ENCODE results near the gene GUK1. TPM values are rescaled to one million over a fixed set of nuclear protein-coding genes. Genes with fewer than 3 reads are reported as not detected.

Gene GUK1
- total and polyA plus RNA-seq, 2 of the 4 experiments (the other 2 are of a cell fraction): 465 to 548 TPM

DNA sequence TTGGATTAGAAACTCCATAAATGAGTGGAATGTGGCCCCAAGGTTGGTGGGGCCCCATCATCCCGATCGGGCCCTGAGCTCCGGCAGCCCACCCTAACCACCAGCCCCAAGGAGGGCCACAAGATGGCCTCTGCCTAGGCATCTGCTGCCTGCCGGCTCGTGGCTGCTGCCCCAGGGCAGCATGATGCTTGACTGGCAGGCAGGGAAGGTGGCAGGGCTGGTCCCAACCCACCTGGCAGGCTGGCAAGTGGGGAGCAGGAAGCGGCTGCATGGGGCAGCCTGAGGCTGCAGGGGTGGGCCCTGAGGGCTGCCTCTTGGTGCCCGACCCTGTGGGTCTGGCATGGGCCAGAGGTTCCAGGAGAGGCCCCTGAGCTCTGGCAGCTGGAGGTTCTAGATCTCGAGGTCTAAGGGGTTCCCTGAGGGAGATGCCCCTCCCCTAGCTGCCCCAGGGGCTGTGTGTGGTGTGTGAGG is 8.9 kb downstream of the GUK1 start:
- Histone ChIP-seq H3K14ac (replicated peaks; ENCODE audit: low read depth, low read length) (no peak overlapping the region; the same call in 1 of the 2 replicates), H4K91ac (ENCODE audit: insufficient read depth, low read depth, low read length) (peak overlapping the region; percentile 45), H2BK15ac (ENCODE audit: low read depth, low read length) (no peak overlapping the region; the same call in 2 of the 3 replicates), H3K27ac (ENCODE audit: insufficient read depth, low read length) (peak overlapping the region; percentile 86), H3K4me1 (ENCODE audit: control insufficient read depth, insufficient read depth, low read length) (peaks cover 23% of the 10 kb centered on the region), H2AFZ (replicated peaks; ENCODE audit: low read length, poor library complexity) (peak overlapping the region; percentile 50), H3K23ac (ENCODE audit: low read depth, low read length) (no peak overlapping the region), H3K9me1 (ENCODE audit: insufficient read depth, low read length) (peaks cover 8% of the 10 kb centered on the region), H2AK9ac (replicated peaks; ENCODE audit: low read depth, low read length, poor library complexity) (peak overlapping the region; percentile 95), H3K4me2 (ENCODE audit: low read depth, low read length) (no peak overlapping the region; the same call in 1 of the 2 replicates), H2AK5ac (ENCODE audit: low read depth, low read length) (peak overlapping the region; percentile 67), H2BK5ac (ENCODE audit: low read depth, low read length, poor library complexity, severe bottlenecking) (peak overlapping the region; percentile 89), H3K4me3 (ENCODE audit: insufficient read depth, low read depth, low read length) (no peak overlapping the region), H2BK120ac (ENCODE audit: low read depth, low read length) (no peak overlapping the region; the same call in 1 of the 2 replicates), H4K8ac (ENCODE audit: low read depth in 2 of 2, low read length in 2 of 2) (peak overlapping the region; percentile 70 to 80), H4K5ac (ENCODE audit: low read depth, low read length) (no peak overlapping the region; the same call in 1 of the 2 replicates), H3K18ac (ENCODE audit: low read depth, low read length) (no peak overlapping the region; the same call in 1 of the 2 replicates), H3K79me1 (ENCODE audit: low read depth in 1 of 2, low read length in 2 of 2) (peaks cover 9 to 60% of the 10 kb centered on the region in 2 experiments), H2BK20ac (ENCODE audit: low read depth, low read length) (no peak overlapping the region), H3K36me3 (ENCODE audit: control insufficient read depth, insufficient read depth, low read length) (peaks cover 10% of the 10 kb centered on the region), H3K56ac (ENCODE audit: extremely low read depth, insufficient read depth, low read length) (0 out of 2 replicates have a peak overlapping the region, but pooled peaks have one; percentile 26), H3K9ac (ENCODE audit: low read depth, low read length) (peak overlapping the region; percentile 21; the same call in 1 of the 2 replicates), H4K20me1 (ENCODE audit: insufficient read depth, low read length) (peaks cover 39% of the 10 kb centered on the region), H3K4ac (ENCODE audit: low read depth, low read length) (peak overlapping the region; percentile 70), H3K27me3 (ENCODE audit: control insufficient read depth, insufficient read depth, low read length) (no peaks in the 10 kb centered on the region), H3K9me3 (ENCODE audit: control insufficient read depth, insufficient read depth, low read length) (no peaks in the 10 kb centered on the region)
- ChIA-PET POLR2A (ENCODE audit: unreplicated experiment) (no interaction called here), CTCF (interaction anchor here (1.3 kb wide), 1 partner anchor 149 kb away, joined by 3 read pairs; no protein-coding TSS in a partner anchor)
- in situ Hi-C loops (cut with MboI; ENCODE audit: low sequenced_read_pairs): no loop called here
- no peak for TF ChIP-seq POLR2A (IDR thresholded peaks at IDR 0.05; ENCODE audit: low read depth, low read length)
- no peak for TF ChIP-seq BHLHE40 (IDR thresholded peaks at IDR 0.05; ENCODE audit: low read depth, low read length)
- no peak for TF ChIP-seq RAD21 (IDR thresholded peaks at IDR 0.05; ENCODE audit: low read length)
- TF ChIP-seq CHD1 (IDR thresholded peaks at IDR 0.05; ENCODE audit: low read depth, low read length): no peak
- TF ChIP-seq MXI1 (IDR thresholded peaks at IDR 0.05; ENCODE audit: borderline replicate concordance, low read depth, low read length): no peak
- TF ChIP-seq, protein P1, sequence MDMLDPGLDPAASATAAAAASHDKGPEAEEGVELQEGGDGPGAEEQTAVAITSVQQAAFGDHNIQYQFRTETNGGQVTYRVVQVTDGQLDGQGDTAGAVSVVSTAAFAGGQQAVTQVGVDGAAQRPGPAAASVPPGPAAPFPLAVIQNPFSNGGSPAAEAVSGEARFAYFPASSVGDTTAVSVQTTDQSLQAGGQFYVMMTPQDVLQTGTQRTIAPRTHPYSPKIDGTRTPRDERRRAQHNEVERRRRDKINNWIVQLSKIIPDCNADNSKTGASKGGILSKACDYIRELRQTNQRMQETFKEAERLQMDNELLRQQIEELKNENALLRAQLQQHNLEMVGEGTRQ (IDR thresholded peaks at IDR 0.05; ENCODE audit: low read depth, low read length): no peak
- TF ChIP-seq RFX5 (IDR thresholded peaks at IDR 0.05; ENCODE audit: low read depth, low read length): no peak
- no peak for TF ChIP-seq FOS (IDR thresholded peaks at IDR 0.05; ENCODE audit: low read depth, low read length)
- TF ChIP-seq MAFK (IDR thresholded peaks at IDR 0.05; ENCODE audit: low read depth, low read length): no peak
- TF ChIP-seq CEBPB (IDR thresholded peaks at IDR 0.05; ENCODE audit: low read depth, low read length): no peak
- TF ChIP-seq CTCF (conservative IDR thresholded peaks at IDR 0.05; ENCODE audit: low read depth, low read length): no peak
- no peak for TF ChIP-seq RCOR1 (IDR thresholded peaks at IDR 0.05; ENCODE audit: insufficient replicate concordance, low read length)
- TF ChIP-seq ELK1 (IDR thresholded peaks at IDR 0.05; ENCODE audit: borderline replicate concordance, low read depth, low read length): no peak
- TF ChIP-seq NFE2L2 (IDR thresholded peaks at IDR 0.05; ENCODE audit: low read depth, low read length): no peak
- TF ChIP-seq MAZ (IDR thresholded peaks at IDR 0.05; ENCODE audit: borderline replicate concordance, low read depth, low read length): no peak
- no peak for TF ChIP-seq SMC3 (IDR thresholded peaks at IDR 0.05; ENCODE audit: low read depth, low read length)
- 71% methylated on average over 3 of the region's 8 CpGs; no CpG with 5 or more reads in 1 of the 2 experiments for WGBS, 2 experiments (ENCODE audit: extremely low coverage in 2 of 2, insufficient read length in 1 of 2)
- DNase-seq (no peak), ATAC-seq (ENCODE audit: low read depth) (no peak)
- BruUV-seq (replicated peaks): no TSS peak
- dilution Hi-C loops (cut with HindIII; ENCODE audit: low sequenced_read_pairs, unreplicated experiment): no loop called here
- intact Hi-C loops (cut with micrococcal nuclease): no loop called here
